ENCODE measurements around the gene PRDM1. TPM values are rescaled to one million over a fixed set of nuclear protein-coding genes. Genes with fewer than 3 reads are reported as not detected.

Gene PRDM1
- 0.29 TPM in 1 of 2 replicates, not detected in the other for total RNA-seq
- long read RNA-seq, result 0 reads

DNA sequence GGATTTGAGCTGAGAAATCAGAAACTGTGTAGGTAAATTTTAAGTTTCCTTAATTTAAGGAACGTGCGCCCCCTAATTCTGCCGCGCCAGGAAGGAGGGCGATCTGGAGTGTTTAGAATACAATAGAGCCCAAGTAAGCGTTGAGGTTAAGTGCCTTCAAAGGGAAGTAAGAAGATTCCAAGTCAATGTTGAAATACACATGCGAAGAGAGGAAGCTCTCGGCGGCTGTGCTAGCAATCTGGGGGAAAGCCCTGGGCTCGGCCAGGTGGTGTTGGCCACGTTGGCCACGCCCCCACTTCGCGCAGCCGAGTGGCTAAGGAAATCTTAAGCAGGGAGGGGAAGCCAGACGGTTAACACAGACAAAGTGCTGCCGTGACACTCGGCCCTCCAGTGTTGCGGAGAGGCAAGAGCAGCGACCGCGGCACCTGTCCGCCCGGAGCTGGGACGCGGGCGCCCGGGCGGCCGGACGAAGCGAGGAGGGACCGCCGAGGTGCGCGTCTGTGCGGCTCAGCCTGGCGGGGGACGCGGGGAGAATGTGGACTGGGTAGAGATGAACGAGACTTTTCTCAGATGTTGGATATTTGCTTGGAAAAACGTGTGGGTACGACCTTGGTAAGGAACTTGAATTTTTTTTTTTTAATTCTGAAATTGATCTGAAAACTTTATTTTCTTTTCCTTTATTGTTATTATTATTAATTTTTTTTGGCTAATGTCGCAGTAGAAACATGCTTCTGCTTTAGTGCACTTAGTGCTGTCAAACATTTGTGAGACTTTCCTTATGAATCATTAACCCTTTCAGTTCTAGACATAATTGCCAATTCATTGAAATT, at the start of gene PRDM1:
TSS of gene PRDM1 (plus strand) at position 353 of the 830 bp plus-strand sequence. CDS start at position 571, 218 bp downstream.
- Mint-ChIP-seq H3K27me3 (ENCODE audit: unreplicated experiment) (peaks cover 10% of the 10 kb centered on the region), H3K36me3 (ENCODE audit: unreplicated experiment) (no peaks in the 10 kb centered on the region), H3K27ac (ENCODE audit: unreplicated experiment) (peak within 1 kb of the TSS; percentile 52), H3K4me3 (ENCODE audit: unreplicated experiment) (peak within 1 kb of the TSS; percentile 82), H3K9me3 (ENCODE audit: unreplicated experiment) (no peaks in the 10 kb centered on the region), H3K4me1 (ENCODE audit: unreplicated experiment) (peaks cover 48% of the 10 kb centered on the region)
- no peak for DNase-seq (ENCODE audit: extremely low spot score, unreplicated experiment)
- TF ChIP-seq, protein P1, sequence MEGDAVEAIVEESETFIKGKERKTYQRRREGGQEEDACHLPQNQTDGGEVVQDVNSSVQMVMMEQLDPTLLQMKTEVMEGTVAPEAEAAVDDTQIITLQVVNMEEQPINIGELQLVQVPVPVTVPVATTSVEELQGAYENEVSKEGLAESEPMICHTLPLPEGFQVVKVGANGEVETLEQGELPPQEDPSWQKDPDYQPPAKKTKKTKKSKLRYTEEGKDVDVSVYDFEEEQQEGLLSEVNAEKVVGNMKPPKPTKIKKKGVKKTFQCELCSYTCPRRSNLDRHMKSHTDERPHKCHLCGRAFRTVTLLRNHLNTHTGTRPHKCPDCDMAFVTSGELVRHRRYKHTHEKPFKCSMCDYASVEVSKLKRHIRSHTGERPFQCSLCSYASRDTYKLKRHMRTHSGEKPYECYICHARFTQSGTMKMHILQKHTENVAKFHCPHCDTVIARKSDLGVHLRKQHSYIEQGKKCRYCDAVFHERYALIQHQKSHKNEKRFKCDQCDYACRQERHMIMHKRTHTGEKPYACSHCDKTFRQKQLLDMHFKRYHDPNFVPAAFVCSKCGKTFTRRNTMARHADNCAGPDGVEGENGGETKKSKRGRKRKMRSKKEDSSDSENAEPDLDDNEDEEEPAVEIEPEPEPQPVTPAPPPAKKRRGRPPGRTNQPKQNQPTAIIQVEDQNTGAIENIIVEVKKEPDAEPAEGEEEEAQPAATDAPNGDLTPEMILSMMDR (IDR thresholded peaks at IDR 0.05), result peak; percentile 30

DNA sequence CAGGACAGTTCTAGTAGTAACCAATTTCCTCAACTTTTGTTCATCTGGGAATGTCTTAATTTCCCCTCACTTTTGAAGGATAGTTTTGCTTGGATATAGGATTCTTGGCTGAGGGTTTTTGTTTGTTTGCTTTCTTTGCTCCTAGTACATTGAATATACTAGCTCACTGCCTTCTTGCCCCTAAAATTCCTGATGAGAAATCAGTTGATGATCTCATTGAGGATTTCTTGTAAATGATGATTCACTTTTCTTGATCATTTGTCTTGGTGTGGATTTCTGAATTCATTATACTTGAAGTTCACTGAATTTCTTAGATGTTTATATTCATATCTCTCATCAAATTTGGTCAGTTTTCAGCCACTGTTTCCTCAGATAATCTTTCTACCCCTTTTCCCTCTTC, 49.1 kb upstream of the PRDM1 start:
- peaks cover 9% of the 10 kb centered on the region for H3K9me3 Mint-ChIP-seq (ENCODE audit: unreplicated experiment)
- no peaks in the 10 kb centered on the region for H3K4me1 Mint-ChIP-seq (ENCODE audit: unreplicated experiment)
- TF ChIP-seq, protein P1 (IDR thresholded peaks at IDR 0.05), result no peak
- H3K27me3 Mint-ChIP-seq (ENCODE audit: unreplicated experiment), result no peaks in the 10 kb centered on the region
- DNase-seq (ENCODE audit: extremely low spot score, unreplicated experiment), result no peak
- H3K4me3 Mint-ChIP-seq (ENCODE audit: unreplicated experiment), result no peak overlapping the region
- H3K36me3 Mint-ChIP-seq (ENCODE audit: unreplicated experiment), result peaks cover 4% of the 10 kb centered on the region
- H3K27ac Mint-ChIP-seq (ENCODE audit: unreplicated experiment), result no peak overlapping the region

DNA sequence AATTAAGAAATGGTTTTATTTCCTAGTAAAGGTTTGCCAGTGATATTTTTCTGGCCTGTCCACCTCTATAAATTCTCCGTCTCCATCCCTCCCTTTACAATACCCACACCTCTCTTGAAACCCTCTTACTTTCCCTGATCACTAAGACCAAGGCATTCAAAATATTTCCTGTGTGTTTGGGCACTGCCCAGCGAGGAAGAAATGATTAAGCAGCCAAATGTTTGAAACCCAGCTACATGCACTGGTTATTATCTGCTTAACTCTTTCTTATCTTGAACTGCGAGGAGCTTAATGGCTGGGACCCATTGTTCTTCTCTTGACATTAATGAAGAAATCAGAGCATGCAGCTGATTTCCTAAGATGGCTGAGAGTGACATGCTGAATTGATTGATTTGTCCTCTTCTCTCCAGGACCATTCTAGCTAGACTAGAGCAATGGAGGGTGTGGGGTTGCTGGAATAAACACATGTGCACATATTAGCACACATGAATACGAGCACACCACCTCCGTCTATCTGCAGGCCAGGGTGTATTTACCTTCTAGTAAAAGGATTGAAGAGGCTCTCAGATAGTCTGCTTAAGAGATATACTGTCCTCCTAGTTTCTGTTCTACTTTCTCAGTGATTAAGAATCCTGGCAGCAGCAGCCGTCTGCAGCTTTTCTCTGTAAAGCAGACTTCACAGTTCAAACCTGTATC, 46.1 kb upstream of the PRDM1 start:
- H3K9me3 Mint-ChIP-seq (ENCODE audit: unreplicated experiment), result peaks cover 9% of the 10 kb centered on the region
- H3K4me1 Mint-ChIP-seq (ENCODE audit: unreplicated experiment), result no peaks in the 10 kb centered on the region
- H3K27me3 Mint-ChIP-seq (ENCODE audit: unreplicated experiment), result peaks cover 1% of the 10 kb centered on the region
- no peak overlapping the region for H3K27ac Mint-ChIP-seq (ENCODE audit: unreplicated experiment)
- H3K36me3 Mint-ChIP-seq (ENCODE audit: unreplicated experiment), result peaks cover 4% of the 10 kb centered on the region
- TF ChIP-seq, protein P1 (IDR thresholded peaks at IDR 0.05), result no peak
- H3K4me3 Mint-ChIP-seq (ENCODE audit: unreplicated experiment), result no peak overlapping the region
- no peak for DNase-seq (ENCODE audit: extremely low spot score, unreplicated experiment)

- peaks cover 2% of the 10 kb centered on the region for H3K27me3 Mint-ChIP-seq (ENCODE audit: unreplicated experiment)
- no peaks in the 10 kb centered on the region for H3K36me3 Mint-ChIP-seq (ENCODE audit: unreplicated experiment)
- H3K27ac Mint-ChIP-seq (ENCODE audit: unreplicated experiment), result no peak overlapping the region
- TF ChIP-seq, protein P1 (IDR thresholded peaks at IDR 0.05), result no peak
- no peak overlapping the region for H3K4me3 Mint-ChIP-seq (ENCODE audit: unreplicated experiment)
- no peaks in the 10 kb centered on the region for H3K4me1 Mint-ChIP-seq (ENCODE audit: unreplicated experiment)
- H3K9me3 Mint-ChIP-seq (ENCODE audit: unreplicated experiment), result no peaks in the 10 kb centered on the region
- DNase-seq (ENCODE audit: extremely low spot score, unreplicated experiment), result no peak
These were observed 42.0 kb upstream of the PRDM1 start for GRCh38 chr6:106044151-106044550.

- TF ChIP-seq, protein P1 (IDR thresholded peaks at IDR 0.05), result no peak
- Mint-ChIP-seq H3K27me3 (ENCODE audit: unreplicated experiment) (peaks cover 2% of the 10 kb centered on the region), H3K36me3 (ENCODE audit: unreplicated experiment) (no peaks in the 10 kb centered on the region), H3K27ac (ENCODE audit: unreplicated experiment) (no peak overlapping the region), H3K4me1 (ENCODE audit: unreplicated experiment) (no peaks in the 10 kb centered on the region), H3K9me3 (ENCODE audit: unreplicated experiment) (no peaks in the 10 kb centered on the region), H3K4me3 (ENCODE audit: unreplicated experiment) (no peak overlapping the region)
- no peak for DNase-seq (ENCODE audit: extremely low spot score, unreplicated experiment)
These were observed 41.1 kb upstream of the PRDM1 start for GRCh38 chr6:106045077-106045476.

All from osteocyte (in vitro differentiated cells).